GM12874 (cell line): Measurements from ENCODE around the gene DROSHA.

Experiments used
- TF ChIP-seq, protein P1 (sequence below): IDR thresholded peaks from 2 replicates; pipeline ENCODE4 v1.5.1; 2011; ENCODE audit warnings: low read depth, mild to moderate bottlenecking, control low read depth, low read length, moderate library complexity; ENCODE audit not compliant: insufficient read depth

Gene DROSHA

DNA sequence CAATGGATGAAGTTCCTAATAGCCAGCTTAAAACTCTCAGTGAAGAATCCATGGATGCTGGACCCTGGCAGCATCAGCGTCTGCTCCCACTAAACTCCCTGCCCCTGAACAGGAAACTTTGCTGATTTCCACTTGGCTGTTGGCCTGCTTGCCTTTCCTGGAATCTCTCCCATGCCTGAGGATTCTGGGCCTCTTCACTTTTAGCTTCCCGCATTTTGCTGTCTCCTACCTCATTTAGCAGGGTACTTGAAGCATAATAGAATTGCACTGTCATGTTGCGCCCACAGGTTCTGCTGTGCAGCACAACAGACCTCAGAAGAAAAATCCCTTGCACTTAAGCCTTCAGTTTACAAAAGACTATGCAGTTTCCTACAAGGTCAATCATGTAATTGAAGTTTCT lies 127.6 kb downstream of the DROSHA start:
- TF ChIP-seq, protein P1, sequence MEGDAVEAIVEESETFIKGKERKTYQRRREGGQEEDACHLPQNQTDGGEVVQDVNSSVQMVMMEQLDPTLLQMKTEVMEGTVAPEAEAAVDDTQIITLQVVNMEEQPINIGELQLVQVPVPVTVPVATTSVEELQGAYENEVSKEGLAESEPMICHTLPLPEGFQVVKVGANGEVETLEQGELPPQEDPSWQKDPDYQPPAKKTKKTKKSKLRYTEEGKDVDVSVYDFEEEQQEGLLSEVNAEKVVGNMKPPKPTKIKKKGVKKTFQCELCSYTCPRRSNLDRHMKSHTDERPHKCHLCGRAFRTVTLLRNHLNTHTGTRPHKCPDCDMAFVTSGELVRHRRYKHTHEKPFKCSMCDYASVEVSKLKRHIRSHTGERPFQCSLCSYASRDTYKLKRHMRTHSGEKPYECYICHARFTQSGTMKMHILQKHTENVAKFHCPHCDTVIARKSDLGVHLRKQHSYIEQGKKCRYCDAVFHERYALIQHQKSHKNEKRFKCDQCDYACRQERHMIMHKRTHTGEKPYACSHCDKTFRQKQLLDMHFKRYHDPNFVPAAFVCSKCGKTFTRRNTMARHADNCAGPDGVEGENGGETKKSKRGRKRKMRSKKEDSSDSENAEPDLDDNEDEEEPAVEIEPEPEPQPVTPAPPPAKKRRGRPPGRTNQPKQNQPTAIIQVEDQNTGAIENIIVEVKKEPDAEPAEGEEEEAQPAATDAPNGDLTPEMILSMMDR = no peak

DNA sequence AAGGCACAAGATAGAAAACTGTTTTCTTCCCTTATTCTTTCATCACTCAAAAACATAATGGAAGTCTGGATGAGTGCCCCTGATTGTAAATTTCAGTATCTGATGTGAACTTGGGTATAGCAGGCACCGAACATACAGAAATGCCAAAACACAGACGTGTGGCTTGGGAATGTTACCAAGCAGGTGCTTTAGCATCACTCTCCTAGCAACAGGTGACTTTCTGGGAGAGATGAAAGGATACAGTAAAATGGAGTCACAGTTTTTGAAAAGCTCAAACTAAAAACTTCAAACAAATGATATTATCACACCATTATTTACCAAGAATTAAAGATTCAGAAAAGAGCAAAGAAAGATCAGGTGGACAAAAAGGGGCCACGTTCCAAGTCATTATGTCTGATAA lies 130.2 kb downstream of the DROSHA start:
- TF ChIP-seq, protein P1 = no peak

DNA sequence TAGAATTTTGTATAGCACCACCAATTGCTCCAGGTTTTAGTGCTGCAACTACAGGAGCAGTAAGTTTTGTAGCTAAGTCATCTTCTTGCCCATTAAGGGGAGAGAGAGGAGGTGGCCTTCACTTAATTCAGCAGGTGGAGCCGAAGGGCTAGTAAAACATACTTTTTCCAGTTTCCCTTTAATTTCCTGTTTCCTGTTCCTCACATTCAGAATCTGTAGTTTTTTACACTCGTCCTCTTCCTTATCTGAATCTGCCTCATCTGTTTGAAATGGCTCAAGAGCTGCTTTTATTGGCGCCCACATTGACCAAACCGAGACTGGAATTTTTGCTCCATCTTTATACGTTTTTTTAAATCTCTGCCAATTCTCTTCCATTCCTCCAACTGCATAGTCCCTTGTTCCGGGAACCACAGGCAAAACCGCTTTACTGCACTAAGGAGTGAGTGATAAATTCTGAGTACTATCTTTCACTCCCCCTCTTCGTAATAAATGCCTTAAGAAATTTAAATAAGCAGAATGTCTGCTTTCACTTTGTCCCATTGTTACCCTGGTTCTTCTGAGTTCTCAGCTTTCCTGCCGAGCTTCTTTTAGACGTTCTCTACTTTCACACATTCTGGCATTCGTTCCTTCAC lies 133.9 kb downstream of the DROSHA start:
- TF ChIP-seq, protein P1 = no peak

DNA sequence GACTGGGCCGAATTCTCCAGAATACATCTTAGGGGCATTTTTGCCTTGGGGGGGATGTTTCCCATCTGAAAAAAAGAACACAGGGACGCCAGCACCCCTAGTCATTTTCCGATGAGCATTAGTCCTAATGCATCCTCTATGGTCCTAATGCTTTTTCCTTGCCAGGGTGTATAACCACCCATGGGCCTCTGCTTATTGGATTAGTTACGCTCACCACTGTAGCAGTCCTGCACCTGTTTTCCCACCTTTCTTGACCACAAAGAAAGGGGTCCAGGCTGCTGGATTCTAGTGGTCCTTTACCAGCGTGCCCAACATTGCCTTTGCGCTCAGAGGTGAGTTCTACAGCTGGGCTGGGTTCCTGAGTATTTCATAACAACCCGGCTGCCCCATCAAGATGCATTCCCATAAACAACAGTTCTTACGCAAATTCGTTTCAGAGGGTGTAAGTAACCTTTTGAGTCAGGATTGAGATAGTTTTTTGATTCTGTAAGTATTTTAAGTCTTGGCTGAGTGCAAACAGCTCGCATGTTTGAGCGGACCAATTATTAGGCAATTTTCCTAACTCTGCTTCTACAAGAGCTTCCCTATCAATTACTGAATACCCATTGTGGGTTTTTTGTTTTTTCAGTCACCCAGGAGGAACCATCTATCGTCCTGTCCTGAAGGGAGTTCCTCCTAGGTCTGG lies 135.1 kb downstream of the DROSHA start:
- TF ChIP-seq, protein P1 = no peak

DNA sequence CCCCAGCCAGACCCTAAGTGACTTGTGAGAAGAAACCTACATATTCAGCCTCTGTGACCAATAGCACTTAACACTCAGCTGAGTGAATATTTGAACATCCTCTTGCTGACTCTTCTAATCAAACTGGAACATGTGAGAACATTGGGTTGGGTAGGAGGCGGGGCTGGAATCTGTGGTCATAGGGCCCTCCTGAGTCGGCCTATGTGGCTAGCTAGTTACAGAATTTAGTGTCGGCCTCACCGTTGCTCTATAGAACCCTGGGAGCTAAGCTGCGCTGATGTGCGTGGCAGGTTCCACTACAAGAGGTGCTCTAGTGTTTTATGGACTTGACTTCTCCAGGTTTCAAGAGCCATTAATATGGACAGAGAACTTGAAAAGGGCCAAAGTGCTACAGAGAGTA lies 138.8 kb downstream of the DROSHA start:
- TF ChIP-seq, protein P1 = no peak

DNA sequence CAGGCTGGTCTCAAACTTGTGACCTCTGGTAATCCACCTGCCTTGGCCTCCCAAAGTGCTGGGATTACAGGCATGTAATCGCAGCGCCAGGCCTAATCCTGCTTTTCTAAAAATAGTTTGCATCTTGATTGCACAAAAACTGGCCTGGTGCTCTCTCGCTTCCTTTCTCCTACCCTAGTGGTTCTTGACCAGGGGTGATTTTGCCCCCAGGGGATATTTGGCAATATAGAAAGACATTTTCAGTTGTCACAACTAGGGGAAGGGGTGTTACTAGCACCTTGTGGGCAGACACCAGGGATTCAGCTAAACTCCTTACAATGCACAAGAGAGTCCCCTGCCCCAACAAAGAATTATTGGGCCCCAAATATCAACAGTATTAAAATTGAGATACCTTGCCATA lies 139.8 kb downstream of the DROSHA start:
- TF ChIP-seq, protein P1 = no peak

DNA sequence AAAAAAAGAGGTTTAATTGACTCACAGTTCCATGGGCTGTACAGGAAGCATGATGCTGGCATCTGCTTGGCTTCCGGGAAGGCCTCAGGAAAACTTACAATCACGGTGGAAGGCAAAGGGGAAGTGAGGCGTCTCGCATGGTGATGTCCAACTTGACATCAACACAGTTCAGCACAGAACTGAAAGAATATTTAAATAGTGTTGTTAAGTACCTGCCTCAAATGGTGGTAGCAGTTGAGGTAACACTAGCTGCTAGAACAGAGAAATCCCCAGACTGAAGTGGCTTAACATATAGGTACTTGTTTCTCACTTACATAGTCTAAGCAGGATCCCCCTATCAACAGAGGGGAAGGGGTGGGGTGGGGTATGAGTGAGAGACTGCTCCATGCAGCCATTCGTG lies 141.6 kb downstream of the DROSHA start:
- TF ChIP-seq, protein P1 = no peak
